PC-9 (cell line): ENCODE measurements around the gene RPS3. TPM values are rescaled to one million over a fixed set of nuclear protein-coding genes. Genes with fewer than 3 reads are reported as not detected.

Source experiments
- BruUV-seq: library from RNA; stranded (reverse); fragments of 400-500 nt; replicated peaks from 2 replicates; lab custom pipeline; 2021; lab: Mats Ljungman, UMichigan
- CTCF ChIA-PET: fragments of 300-600 bp; sonication (Branson Sonifier 250); formaldehyde crosslinking; loops from one replicate; lab custom pipeline; 2022; ENCODE audit warnings: antibody characterized with exemption; lab: Charles Lee
- POLR2A ChIA-PET: fragments of 300-600 bp; sonication (Branson Sonifier 250); formaldehyde crosslinking; loops from one replicate; lab custom pipeline; 2022; ENCODE audit warnings: antibody characterized with exemption; ENCODE audit not compliant: unreplicated experiment; lab: Charles Lee
- DNase-seq, 2 experiments: peaks; one replicate each; pipeline versions ENCODE4 v3.0.0 to v3.0.0-alpha.2; 2015 to 2022; ENCODE audit warnings: mixed read lengths in 1 of 2
- H2AFZ ChIP-seq: fragments of 200-600 bp; sonication (generic); 2 replicates; pipeline ENCODE4 v1.8.1; 2017; ENCODE audit warnings: antibody characterized with exemption
- H3F3A ChIP-seq: fragments of 200-600 bp; sonication (generic); 2 replicates; pipeline ENCODE4 v1.8.1; 2017; ENCODE audit warnings: antibody characterized with exemption, mild to moderate bottlenecking, low read depth; ENCODE audit not compliant: insufficient read depth
- H3K27ac ChIP-seq: fragments of 200-600 bp; sonication (generic); 2 replicates; pipeline ENCODE4 v1.6.1; 2016; ENCODE audit warnings: mixed run types
- H3K27me3 ChIP-seq: fragments of 200-600 bp; sonication (generic); 2 replicates; pipeline ENCODE4 v1.6.1; 2016; ENCODE audit warnings: low read depth, mixed run types; ENCODE audit not compliant: insufficient read depth
- H3K36me3 ChIP-seq: fragments of 200-600 bp; sonication (generic); 2 replicates; pipeline ENCODE4 v1.6.1; 2016; ENCODE audit warnings: low read depth, mixed run types
- H3K4me1 ChIP-seq: fragments of 200-600 bp; sonication (generic); replicated peaks from 2 replicates; pipeline ENCODE4 v1.6.1; 2016; ENCODE audit warnings: mixed run types; ENCODE audit not compliant: insufficient read depth
- H3K4me2 ChIP-seq: fragments of 200-600 bp; sonication (generic); 2 replicates; pipeline ENCODE4 v1.6.1; 2017; ENCODE audit warnings: mixed run types
- H3K4me3 ChIP-seq: fragments of 200-600 bp; sonication (generic); 2 replicates; pipeline ENCODE4 v1.6.1; 2016; ENCODE audit warnings: mixed run types
- H3K79me2 ChIP-seq: fragments of 200-600 bp; sonication (generic); 2 replicates; pipeline ENCODE4 v1.6.1; 2017; ENCODE audit warnings: low read depth, mixed run types
- H3K9me2 ChIP-seq: fragments of 200-600 bp; sonication (generic); 2 replicates; pipeline ENCODE4 v1.8.1; 2017; ENCODE audit warnings: mild to moderate bottlenecking; ENCODE audit not compliant: insufficient read depth
- H3K9me3 ChIP-seq: fragments of 200-600 bp; sonication (generic); 2 replicates; pipeline ENCODE4 v1.8.1; 2016; ENCODE audit warnings: low read depth; ENCODE audit not compliant: insufficient read depth
- H4K20me1 ChIP-seq: fragments of 200-600 bp; sonication (generic); 2 replicates; pipeline ENCODE4 v1.8.1; 2017; ENCODE audit not compliant: insufficient read depth
- EZH2 ChIP-seq: fragments of 200-600 bp; sonication (generic); IDR thresholded peaks from 2 replicates; pipeline ENCODE4 v1.8.0; 2017; ENCODE audit warnings: antibody characterized with exemption, low read depth
- intact Hi-C: fragments of 100-400 bp; cut with micrococcal nuclease; formaldehyde crosslinking; loops from one replicate; pipeline ENCODE4 v1.10.0; 2022; ENCODE audit not compliant: unreplicated experiment
- total RNA-seq: library from RNA; stranded (reverse); gene quantifications from 2 replicates; pipeline ENCODE4 v1.2.3, GENCODE V29; 2021
- TF ChIP-seq, protein P1 (sequence below): fragments of 200-600 bp; sonication (generic); conservative IDR thresholded peaks from 2 replicates; pipeline ENCODE4 v1.6.1; 2017; ENCODE audit warnings: mixed run types, antibody characterized with exemption, mild to moderate bottlenecking, moderate library complexity

The RPS3 gene
- total RNA-seq, 1 experiment from 2014 or later: 4,011 TPM

GRCh38 chr11:75351541-75351790 is 47.9 kb upstream of the RPS3 start, which contains the start of gene ARRB1:
Gene ARRB1, minus strand, starts transcription at chr11:75351661. Its CDS starts 54 bp downstream, at chr11:75351607.
- Histone ChIP-seq H3K36me3 (no peaks in the 10 kb centered on the region), H3K27me3 (no peaks in the 10 kb centered on the region), H3K27ac (no peak within 1 kb of the TSS), H3F3A (peaks cover 40% of the 10 kb centered on the region), H3K9me2 (no peaks in the 10 kb centered on the region), H3K9me3 (no peaks in the 10 kb centered on the region), H4K20me1 (no peaks in the 10 kb centered on the region), H3K4me1 (peaks cover 64% of the 10 kb centered on the region), H2AFZ (peak within 1 kb of the TSS; percentile 97), H3K4me2 (peak within 1 kb of the TSS; percentile 94), H3K4me3 (peak within 1 kb of the TSS; percentile 87), H3K79me2 (peaks cover 44% of the 10 kb centered on the region)
- intact Hi-C loops: no loop called here
- ChIA-PET POLR2A (interaction anchor here (0.6 kb wide), 2 partner anchors 13 to 30 kb away, joined by 3 read pairs; no protein-coding TSS in a partner anchor), CTCF (no interaction called here)
- DNase-seq: peak in 1 of 2 experiments; percentile 70
- no TSS peak for BruUV-seq
- TF ChIP-seq EZH2: no peak
- TF ChIP-seq, protein P1, sequence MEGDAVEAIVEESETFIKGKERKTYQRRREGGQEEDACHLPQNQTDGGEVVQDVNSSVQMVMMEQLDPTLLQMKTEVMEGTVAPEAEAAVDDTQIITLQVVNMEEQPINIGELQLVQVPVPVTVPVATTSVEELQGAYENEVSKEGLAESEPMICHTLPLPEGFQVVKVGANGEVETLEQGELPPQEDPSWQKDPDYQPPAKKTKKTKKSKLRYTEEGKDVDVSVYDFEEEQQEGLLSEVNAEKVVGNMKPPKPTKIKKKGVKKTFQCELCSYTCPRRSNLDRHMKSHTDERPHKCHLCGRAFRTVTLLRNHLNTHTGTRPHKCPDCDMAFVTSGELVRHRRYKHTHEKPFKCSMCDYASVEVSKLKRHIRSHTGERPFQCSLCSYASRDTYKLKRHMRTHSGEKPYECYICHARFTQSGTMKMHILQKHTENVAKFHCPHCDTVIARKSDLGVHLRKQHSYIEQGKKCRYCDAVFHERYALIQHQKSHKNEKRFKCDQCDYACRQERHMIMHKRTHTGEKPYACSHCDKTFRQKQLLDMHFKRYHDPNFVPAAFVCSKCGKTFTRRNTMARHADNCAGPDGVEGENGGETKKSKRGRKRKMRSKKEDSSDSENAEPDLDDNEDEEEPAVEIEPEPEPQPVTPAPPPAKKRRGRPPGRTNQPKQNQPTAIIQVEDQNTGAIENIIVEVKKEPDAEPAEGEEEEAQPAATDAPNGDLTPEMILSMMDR: no peak; the same call in 1 of the 2 replicates

- Histone ChIP-seq H4K20me1 (no peaks in the 10 kb centered on the region), H2AFZ (peak overlapping the region; percentile 87), H3K27ac (no peak overlapping the region), H3K9me3 (no peaks in the 10 kb centered on the region), H3K79me2 (peaks cover 39% of the 10 kb centered on the region; the same call in 1 of the 2 replicates), H3K36me3 (no peaks in the 10 kb centered on the region), H3K4me3 (peak overlapping the region; percentile 87), H3K27me3 (no peaks in the 10 kb centered on the region), H3K9me2 (no peaks in the 10 kb centered on the region), H3F3A (peaks cover 40% of the 10 kb centered on the region), H3K4me1 (peaks cover 59% of the 10 kb centered on the region), H3K4me2 (peak overlapping the region; percentile 94)
- TF ChIP-seq EZH2: no peak
- TF ChIP-seq, protein P1: no peak; the same call in 1 of the 2 replicates
- no TSS peak for BruUV-seq
- ChIA-PET CTCF (interaction anchor here (0.7 kb wide), 1 partner anchor 35 kb away, joined by 3 read pairs; no protein-coding TSS in a partner anchor), POLR2A (interaction anchor here (0.6 to 0.7 kb wide), 4 partner anchors 13 to 76 kb away, joined by 3 to 14 read pairs (median 3); no protein-coding TSS in a partner anchor)
- no peak for DNase-seq
- intact Hi-C loops: loop anchor here (1.0 kb wide), 1 partner anchor 28 kb away; no protein-coding TSS in a partner anchor
Observed at GRCh38 chr11:75351791-75352587, 47.3 kb upstream of the RPS3 start.

- Histone ChIP-seq H3K4me3 (peak overlapping the region; percentile 87; the same call in 1 of the 2 replicates), H3K4me1 (peaks cover 52% of the 10 kb centered on the region), H4K20me1 (no peaks in the 10 kb centered on the region), H3K36me3 (no peaks in the 10 kb centered on the region), H3K79me2 (peaks cover 34% of the 10 kb centered on the region; the same call in 1 of the 2 replicates), H3K9me3 (no peaks in the 10 kb centered on the region), H2AFZ (no peak overlapping the region; the same call in 1 of the 2 replicates), H3F3A (peaks cover 34% of the 10 kb centered on the region), H3K27ac (no peak overlapping the region), H3K9me2 (no peaks in the 10 kb centered on the region), H3K4me2 (peak overlapping the region; percentile 94), H3K27me3 (no peaks in the 10 kb centered on the region)
- intact Hi-C loops: loop anchor here (1.0 kb wide), 1 partner anchor 28 kb away; no protein-coding TSS in a partner anchor
- no TSS peak for BruUV-seq
- TF ChIP-seq, protein P1: no peak
- TF ChIP-seq EZH2: no peak
- CTCF ChIA-PET: interaction anchor here (0.7 kb wide), 1 partner anchor 35 kb away, joined by 3 read pairs; no protein-coding TSS in a partner anchor
- POLR2A ChIA-PET: interaction anchor here (0.6 to 0.7 kb wide), 2 partner anchors 30 to 75 kb away, joined by 3 to 14 read pairs; no protein-coding TSS in a partner anchor
- DNase-seq: no peak
Observed at GRCh38 chr11:75352588-75353206, 46.6 kb upstream of the RPS3 start.
